NCI-H1092 (cell line): Measurements from ENCODE around the gene PFKL.
"Not testable (repeated sequence)": the region's sequence is repeated elsewhere in the genome, so short reads cannot be mapped to it uniquely, and the experiment has no call there.

Experiments used
- DNase-seq: peaks from one replicate; lab custom pipeline; 2025; lab: John Stamatoyannopoulos, UW

PFKL gene

DNA sequence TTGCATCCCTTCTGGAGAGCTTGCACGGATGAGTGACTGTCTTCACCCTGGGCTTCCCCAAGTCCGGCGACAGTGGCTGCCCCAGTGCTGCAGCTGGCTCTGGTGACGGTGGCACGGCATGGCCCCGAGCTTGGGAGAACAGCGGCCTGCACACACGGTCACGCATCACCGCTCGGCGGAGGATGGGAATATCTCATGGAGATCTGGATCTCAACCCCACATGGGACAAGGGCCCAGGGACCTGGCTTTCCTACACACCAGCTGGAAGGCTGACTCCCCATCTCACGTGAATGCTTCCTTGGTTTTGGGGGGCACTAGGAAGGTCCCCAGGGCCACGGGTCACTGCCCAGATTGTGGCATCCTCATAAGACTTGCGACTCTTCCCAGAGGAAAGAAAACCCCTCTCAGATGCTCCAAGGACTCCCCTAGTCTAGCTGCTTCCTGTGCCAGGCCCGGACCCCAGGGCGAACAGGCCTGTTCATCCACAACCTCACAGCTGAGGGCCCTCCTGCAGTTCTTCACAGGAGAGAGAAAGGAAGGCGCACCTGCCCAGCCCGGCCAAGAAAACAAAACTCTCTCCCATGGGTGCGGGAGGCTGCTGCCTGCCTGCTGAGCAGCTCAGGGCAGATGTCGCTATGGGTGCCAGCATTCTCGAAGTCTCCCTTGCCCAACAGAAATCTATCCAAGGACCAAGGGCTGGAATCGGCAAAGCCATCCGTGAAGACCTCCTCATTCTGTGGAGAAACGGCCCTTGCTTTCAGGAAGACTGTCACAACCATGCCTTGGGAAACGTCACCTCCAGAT, 29.4 kb downstream of the PFKL start:
- no peak for DNase-seq

GRCh38 chr21:44329971-44330681, 30.3 kb downstream of the PFKL start:
- DNase-seq, result no peak

- DNase-seq, result no peak
These were observed 30.8 kb downstream of the PFKL start for GRCh38 chr21:44330698-44331097.

DNA sequence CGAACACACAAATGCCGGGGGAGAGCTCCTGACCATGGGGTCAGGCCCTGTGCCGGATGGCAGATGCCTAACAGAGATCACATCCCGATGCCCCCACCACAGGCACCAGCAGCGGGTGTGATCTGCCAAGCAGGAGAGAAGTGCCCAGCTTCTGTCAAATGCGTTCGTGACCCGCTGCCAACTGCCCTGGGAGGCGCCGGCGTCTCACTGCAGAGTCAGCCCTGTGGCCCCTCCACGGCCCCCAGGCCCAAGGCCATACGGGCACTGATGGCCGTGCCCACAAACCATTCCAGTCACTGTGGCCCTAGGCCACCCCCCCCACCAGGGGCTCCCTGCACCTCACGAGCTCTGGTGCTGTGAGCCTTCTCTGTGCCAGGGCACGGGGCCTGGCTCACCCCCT, 31.4 kb downstream of the PFKL start:
- no peak for DNase-seq

DNA sequence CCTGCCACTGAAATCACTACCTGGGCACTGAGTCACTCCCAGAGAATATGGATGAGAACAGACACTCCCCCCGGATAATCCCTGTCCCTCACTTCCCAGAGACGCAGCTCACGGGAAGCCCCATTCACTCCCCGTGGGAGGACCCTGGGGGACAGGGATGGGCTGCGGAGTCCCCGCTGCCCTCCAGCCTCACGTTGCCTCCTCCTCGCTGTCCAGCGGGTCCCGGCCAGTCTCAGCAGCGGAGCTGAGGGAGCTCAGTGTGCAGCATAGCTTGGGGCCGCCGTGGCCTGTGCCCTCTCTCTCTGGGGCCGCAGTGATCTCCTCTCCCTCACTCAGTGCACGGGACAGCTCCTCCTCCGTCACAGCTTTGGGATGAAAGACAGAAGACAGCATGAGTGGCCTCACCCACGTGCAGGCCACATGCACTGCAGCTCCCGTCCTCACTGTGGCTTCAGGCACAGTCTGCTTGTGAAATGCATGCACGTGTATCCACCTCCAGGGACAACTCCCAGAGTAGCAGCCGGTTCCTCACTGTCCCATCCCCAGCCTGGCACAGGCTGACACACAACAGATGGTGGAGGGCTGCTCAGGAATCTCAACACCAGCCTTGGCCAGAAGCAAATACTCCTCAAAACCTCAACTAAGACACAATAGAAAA, 31.9 kb downstream of the PFKL start:
- DNase-seq, result no peak

- DNase-seq, result no peak
These were observed 32.5 kb downstream of the PFKL start for GRCh38 chr21:44332383-44332782.

- no peak for DNase-seq
These were observed 33.1 kb downstream of the PFKL start for GRCh38 chr21:44332965-44333364.

GRCh38 chr21:44333509-44334328, 33.9 kb downstream of the PFKL start:
- no peak for DNase-seq

DNA sequence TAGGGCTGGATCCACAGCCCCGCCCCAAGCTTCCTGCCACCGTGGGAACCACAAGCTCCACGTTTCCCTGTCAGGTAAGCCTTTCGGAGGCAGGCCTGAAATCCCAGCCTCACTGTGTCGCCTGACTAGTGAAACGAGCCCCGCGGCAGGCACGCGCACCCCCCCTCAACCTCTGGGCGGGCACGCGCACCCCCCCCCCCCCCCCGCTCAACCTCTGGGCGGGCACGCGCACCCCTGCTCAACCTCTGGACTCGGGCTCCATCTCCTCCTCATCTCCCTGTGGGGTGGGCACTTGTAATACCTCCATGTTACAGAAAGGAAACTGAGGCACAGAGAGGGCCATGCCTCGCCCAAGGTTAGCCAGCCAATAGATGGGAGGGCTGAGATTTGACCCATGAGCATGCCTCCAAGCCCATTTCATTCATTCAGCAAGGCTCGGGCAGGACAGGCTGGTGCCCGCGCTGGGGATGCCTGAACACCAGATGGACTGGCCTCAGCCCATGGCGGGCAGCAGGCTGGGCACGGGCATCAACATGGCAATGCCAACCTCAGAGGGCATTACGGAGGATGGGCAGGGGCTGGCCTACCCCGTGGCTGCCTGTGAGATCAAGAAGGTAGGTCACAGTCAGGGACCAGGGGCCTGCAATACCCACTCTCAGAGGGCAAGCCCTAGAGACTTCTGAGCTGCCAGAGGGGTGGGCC, 34.6 kb downstream of the PFKL start:
- DNase-seq, result no peak

GRCh38 chr21:44335266-44336059, 35.6 kb downstream of the PFKL start:
- DNase-seq, result no peak

GRCh38 chr21:44337449-44337848, 37.6 kb downstream of the PFKL start:
- no peak for DNase-seq

GRCh38 chr21:44337941-44338895, 38.4 kb downstream of the PFKL start:
- DNase-seq, result peak; percentile 15

DNA sequence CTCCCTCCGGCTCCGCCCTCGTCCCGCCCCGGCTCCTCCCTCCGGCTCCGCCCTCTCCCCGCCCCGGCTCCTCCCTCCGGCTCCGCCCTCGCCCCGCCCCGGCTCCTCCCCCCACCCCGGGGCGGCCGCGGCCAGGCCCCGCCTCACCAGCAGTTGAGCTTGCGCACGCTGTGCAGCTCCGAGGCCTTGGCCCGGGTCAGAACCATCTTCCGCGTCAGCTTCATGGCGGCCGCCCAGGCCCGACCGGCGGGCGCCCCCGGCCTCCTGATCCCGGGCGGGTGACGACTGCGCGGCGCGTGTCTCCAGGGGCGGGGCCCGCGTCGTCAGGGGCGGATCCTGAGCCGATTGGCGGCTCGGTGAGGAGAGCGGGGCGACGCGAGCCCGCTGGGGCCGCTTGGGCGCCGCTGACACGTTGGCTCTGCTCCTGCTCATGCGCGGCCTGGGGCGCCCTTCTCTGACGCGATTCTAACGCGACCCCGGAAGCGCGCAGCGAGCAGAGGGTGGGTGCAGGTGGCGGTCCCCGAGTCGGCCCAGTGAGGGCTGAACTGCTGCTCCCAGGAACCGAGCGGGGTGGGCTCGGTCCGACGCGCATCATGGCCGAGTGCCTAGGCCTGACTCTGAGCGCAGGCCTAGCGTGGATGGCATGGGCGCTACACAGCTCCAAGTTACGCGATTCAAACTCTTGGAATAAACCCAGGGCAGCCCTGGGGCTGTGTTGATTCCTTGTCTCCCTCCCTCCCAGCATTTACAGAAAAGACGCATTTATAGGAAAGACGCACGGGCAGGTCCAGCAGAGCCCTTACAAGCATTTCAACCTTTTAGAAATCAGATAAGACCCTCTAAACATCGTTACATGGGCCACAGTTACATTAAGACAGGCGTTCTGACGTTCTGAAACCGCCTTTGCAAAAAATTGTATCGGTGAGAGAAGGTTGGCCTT, 39.4 kb downstream of the PFKL start, which contains the start of gene CFAP410:
Gene CFAP410, minus strand, starts transcription at position 420 of the 940 bp plus-strand sequence. Its CDS starts 196 bp downstream, at position 224.
- DNase-seq, result peak; percentile 97

GRCh38 chr21:44341726-44342458, 42.0 kb downstream of the PFKL start:
- DNase-seq, result not testable (repeated sequence)

DNA sequence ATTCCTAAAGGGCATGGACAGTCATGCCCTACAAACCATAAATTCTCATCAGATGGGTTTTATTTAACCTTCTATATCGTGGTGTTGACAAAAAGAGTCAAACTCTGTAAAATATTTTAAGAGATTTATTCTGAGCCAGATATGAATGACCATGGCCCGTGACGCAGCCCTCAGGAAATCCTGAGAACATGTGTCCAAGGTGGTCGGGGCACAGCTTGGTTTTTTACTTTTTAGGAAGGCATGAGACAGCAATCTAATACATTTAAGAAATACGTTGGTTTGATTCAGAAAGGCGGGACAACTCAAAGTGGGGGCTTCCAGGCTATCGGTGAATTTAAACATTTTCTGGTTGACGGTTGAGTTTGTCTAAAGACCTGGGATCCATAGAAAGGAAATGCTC, 43.1 kb downstream of the PFKL start:
- DNase-seq, result not testable (repeated sequence)

DNA sequence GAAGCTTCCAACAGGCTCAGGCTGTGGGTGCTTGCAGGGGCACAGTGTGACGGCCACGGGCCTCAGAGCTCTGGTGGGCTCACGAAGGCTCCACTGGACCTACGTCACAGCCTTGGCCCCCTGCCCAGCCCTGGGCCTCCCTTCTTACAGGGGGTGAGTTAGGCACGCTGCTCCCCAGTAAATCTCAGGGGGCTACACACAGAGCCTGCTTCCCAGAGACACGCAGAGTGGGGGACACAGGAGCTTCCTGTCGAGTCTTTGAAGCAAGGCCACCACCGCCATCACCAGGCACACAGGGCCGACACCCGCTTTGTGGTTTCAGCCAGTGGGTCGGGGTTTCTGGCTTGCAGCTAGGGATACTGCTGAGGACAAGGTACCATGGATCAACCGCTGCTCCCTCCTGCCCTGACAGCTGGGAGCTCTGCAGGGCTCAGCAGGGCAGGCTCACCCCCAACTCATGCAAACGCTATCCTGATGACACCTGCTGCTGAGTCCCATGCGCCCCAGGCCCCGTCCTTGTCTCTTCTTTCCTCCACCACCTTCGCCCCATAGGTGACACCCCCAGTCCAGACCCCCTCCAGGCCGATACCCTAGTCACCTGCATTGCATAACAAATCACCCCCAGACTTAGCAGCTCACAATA, 44.8 kb downstream of the PFKL start:
- DNase-seq, result no peak

DNA sequence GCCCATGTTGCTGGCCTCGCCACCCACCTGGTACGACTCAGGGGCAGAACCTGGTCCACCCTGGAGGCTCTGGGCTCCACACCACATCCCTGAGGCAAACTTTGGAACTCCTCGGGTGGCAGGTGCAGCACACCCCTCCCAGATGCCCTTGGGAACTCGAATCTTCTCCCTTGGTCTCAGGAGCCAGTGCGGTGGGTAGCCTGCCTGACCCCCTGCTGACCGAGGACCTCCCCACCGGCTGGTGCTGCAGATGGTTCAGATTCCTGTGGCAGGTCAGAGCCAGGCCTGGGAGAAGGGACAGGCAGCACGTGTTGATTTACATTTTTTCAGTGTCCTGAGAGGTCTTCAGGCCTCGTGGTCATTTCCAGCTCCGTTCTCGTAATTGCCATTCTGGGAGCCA, 45.6 kb downstream of the PFKL start:
- no peak for DNase-seq
